ENCODE measurements around the gene POLR1E.

DNA sequence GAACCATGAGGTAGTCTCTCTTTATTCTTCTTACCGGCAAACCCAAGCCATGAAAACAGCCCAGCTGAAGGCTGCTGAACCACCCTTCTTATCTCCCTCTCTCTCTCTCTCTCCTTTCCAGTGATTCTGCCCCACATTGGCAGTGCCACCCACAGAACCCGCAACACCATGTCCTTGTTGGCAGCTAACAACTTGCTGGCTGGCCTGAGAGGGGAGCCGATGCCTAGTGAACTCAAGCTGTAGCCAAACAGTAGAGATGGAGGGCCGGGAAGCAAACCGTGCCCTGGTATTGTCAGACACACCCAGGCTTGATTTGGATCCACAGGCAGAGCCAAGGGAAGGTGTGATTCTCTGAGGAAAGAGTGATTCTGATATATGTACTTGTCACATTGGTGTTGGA is 49.2 kb upstream of the POLR1E start:
- TF ChIP-seq, protein P1, sequence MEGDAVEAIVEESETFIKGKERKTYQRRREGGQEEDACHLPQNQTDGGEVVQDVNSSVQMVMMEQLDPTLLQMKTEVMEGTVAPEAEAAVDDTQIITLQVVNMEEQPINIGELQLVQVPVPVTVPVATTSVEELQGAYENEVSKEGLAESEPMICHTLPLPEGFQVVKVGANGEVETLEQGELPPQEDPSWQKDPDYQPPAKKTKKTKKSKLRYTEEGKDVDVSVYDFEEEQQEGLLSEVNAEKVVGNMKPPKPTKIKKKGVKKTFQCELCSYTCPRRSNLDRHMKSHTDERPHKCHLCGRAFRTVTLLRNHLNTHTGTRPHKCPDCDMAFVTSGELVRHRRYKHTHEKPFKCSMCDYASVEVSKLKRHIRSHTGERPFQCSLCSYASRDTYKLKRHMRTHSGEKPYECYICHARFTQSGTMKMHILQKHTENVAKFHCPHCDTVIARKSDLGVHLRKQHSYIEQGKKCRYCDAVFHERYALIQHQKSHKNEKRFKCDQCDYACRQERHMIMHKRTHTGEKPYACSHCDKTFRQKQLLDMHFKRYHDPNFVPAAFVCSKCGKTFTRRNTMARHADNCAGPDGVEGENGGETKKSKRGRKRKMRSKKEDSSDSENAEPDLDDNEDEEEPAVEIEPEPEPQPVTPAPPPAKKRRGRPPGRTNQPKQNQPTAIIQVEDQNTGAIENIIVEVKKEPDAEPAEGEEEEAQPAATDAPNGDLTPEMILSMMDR (IDR thresholded peaks at IDR 0.05; ENCODE audit: extremely low read depth in 1 of 2, insufficient read depth in 1 of 2, low read depth in 1 of 2, low read length in 2 of 2), result no peak
- TF ChIP-seq POLR2A (IDR thresholded peaks at IDR 0.05; ENCODE audit: low read depth, low read length) (no peak), EZH2 (IDR thresholded peaks at IDR 0.05; ENCODE audit: borderline replicate concordance, low read depth, low read length, severe bottlenecking) (no peak), POLR2AphosphoS5 (IDR thresholded peaks at IDR 0.05; ENCODE audit: insufficient read depth, low read depth, low read length) (no peak), JUN (IDR thresholded peaks at IDR 0.05; ENCODE audit: borderline replicate concordance, insufficient read depth, insufficient read length, low read depth) (no peak), MYC (IDR thresholded peaks at IDR 0.05; ENCODE audit: low read depth, low read length) (no peak), FOS (IDR thresholded peaks at IDR 0.05; ENCODE audit: borderline replicate concordance, insufficient read depth, low read length) (no peak)
- TF ChIP-seq, protein P2, sequence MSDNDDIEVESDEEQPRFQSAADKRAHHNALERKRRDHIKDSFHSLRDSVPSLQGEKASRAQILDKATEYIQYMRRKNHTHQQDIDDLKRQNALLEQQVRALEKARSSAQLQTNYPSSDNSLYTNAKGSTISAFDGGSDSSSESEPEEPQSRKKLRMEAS (IDR thresholded peaks at IDR 0.05; ENCODE audit: insufficient read depth, insufficient read length), result no peak
